WTC11 (cell line): ENCODE data around the gene PPIP5K2. TPM values are rescaled to one million over a fixed set of nuclear protein-coding genes. Genes with fewer than 3 reads are reported as not detected.

Experiments
- ATAC-seq: fragments of 200-7000 bp; cut with Tn5 transposase; 2 replicates; pipeline ENCODE4 v1.10.0; 2021; ENCODE audit warnings: mild to moderate bottlenecking, moderate library complexity
- CTCF ChIA-PET: fragments of 300-600 bp; sonication (Branson Sonifier 250); formaldehyde crosslinking; loops from one replicate; lab custom pipeline; 2021; ENCODE audit warnings: antibody characterized with exemption; lab: Charles Lee
- POLR2A ChIA-PET: fragments of 350-600 bp; sonication (Branson Sonifier 250); formaldehyde crosslinking; loops from one replicate; lab custom pipeline; 2021; ENCODE audit warnings: antibody characterized with exemption; lab: Charles Lee
- DNase-seq: peaks from one replicate; pipeline ENCODE4 v3.0.0; 2021; ENCODE audit warnings: low spot score
- H3K27ac Mint-ChIP-seq: 2 replicates; pipeline ENCODE4 v1.8.0; 2021; ENCODE audit warnings: mixed read lengths
- H3K27me3 Mint-ChIP-seq: 2 replicates; pipeline ENCODE4 v1.8.0; 2021; ENCODE audit warnings: low read depth, mild to moderate bottlenecking, moderate library complexity, mixed read lengths
- H3K36me3 Mint-ChIP-seq: 2 replicates; pipeline ENCODE4 v1.8.0; 2021; ENCODE audit warnings: mixed read lengths
- H3K4me1 Mint-ChIP-seq: 2 replicates; pipeline ENCODE4 v1.8.0; 2022; ENCODE audit warnings: mixed read lengths
- H3K4me3 Mint-ChIP-seq: 2 replicates; pipeline ENCODE4 v1.8.0; 2021; ENCODE audit warnings: mild to moderate bottlenecking, moderate library complexity, mixed read lengths
- H3K9me3 Mint-ChIP-seq: 2 replicates; pipeline ENCODE4 v1.8.0; 2021; ENCODE audit warnings: mixed read lengths
- CBFB ChIP-seq: sonication (generic); formaldehyde crosslinking; IDR thresholded peaks from 2 replicates; pipeline ENCODE4 v1.8.1; 2022; ENCODE audit warnings: mild to moderate bottlenecking, low read depth, missing genetic modification reagents
- ETV6 ChIP-seq: sonication (generic); formaldehyde crosslinking; IDR thresholded peaks from 2 replicates; pipeline ENCODE4 v1.8.1; 2022; ENCODE audit warnings: mild to moderate bottlenecking, missing genetic modification reagents
- HMGA2 ChIP-seq: fragments of 250-450 bp; sonication (Bioruptor Pico); IDR thresholded peaks from 2 replicates; pipeline ENCODE4 v1.4.0; 2021; ENCODE audit warnings: mild to moderate bottlenecking, moderate library complexity
- IRF2 ChIP-seq: sonication (generic); formaldehyde crosslinking; IDR thresholded peaks from 2 replicates; pipeline ENCODE4 v1.8.0; 2022; ENCODE audit warnings: low read depth, missing genetic modification reagents, borderline replicate concordance
- KAT7 ChIP-seq: sonication (generic); formaldehyde crosslinking; IDR thresholded peaks from 2 replicates; pipeline ENCODE4 v1.8.1; 2023; ENCODE audit warnings: missing genetic modification reagents, mild to moderate bottlenecking, borderline replicate concordance
- MYBL2 ChIP-seq: sonication (generic); formaldehyde crosslinking; IDR thresholded peaks from 2 replicates; pipeline ENCODE4 v1.8.1; 2023; ENCODE audit warnings: mild to moderate bottlenecking, moderate library complexity, missing genetic modification reagents
- NFE2L1 ChIP-seq: sonication (generic); formaldehyde crosslinking; IDR thresholded peaks from 2 replicates; pipeline ENCODE4 v1.8.1; 2023; ENCODE audit warnings: missing genetic modification reagents
- NR2C2 ChIP-seq: sonication (generic); formaldehyde crosslinking; IDR thresholded peaks from 2 replicates; pipeline ENCODE4 v1.8.0; 2022; ENCODE audit warnings: mild to moderate bottlenecking, missing genetic modification reagents
- PRRX2 ChIP-seq: fragments of 250-450 bp; sonication (Bioruptor Pico); IDR thresholded peaks from 2 replicates; pipeline ENCODE4 v1.8.0; 2021; ENCODE audit warnings: mild to moderate bottlenecking
- RELA ChIP-seq: sonication (generic); formaldehyde crosslinking; IDR thresholded peaks from 2 replicates; pipeline ENCODE4 v1.8.1; 2022; ENCODE audit warnings: missing genetic modification reagents, mild to moderate bottlenecking, borderline replicate concordance
- SMAD3 ChIP-seq: sonication (generic); formaldehyde crosslinking; IDR thresholded peaks from 2 replicates; pipeline ENCODE4 v1.8.0; 2022; ENCODE audit warnings: missing genetic modification reagents, mild to moderate bottlenecking, borderline replicate concordance
- TEAD1 ChIP-seq: sonication (generic); formaldehyde crosslinking; IDR thresholded peaks from 2 replicates; pipeline ENCODE4 v1.8.0; 2022; ENCODE audit warnings: mild to moderate bottlenecking, missing genetic modification reagents
- TEAD4 ChIP-seq: sonication (generic); formaldehyde crosslinking; IDR thresholded peaks from 2 replicates; pipeline ENCODE4 v1.8.0; 2022; ENCODE audit warnings: mild to moderate bottlenecking, missing genetic modification reagents
- ZNF671 ChIP-seq: fragments of 250-450 bp; sonication (Bioruptor Pico); IDR thresholded peaks from 2 replicates; pipeline ENCODE4 v1.8.0; 2021; ENCODE audit warnings: mild to moderate bottlenecking
- total RNA-seq: library from RNA; stranded (reverse); gene quantifications from 3 replicates; pipeline ENCODE4 v1.2.3, GENCODE V29; 2021
- TF ChIP-seq, protein P1 (sequence below): sonication (generic); formaldehyde crosslinking; IDR thresholded peaks from 2 replicates; pipeline ENCODE4 v1.8.1; 2023; ENCODE audit warnings: mild to moderate bottlenecking, missing genetic modification reagents, moderate library complexity
- TF ChIP-seq, protein P2 (sequence below): sonication (generic); formaldehyde crosslinking; IDR thresholded peaks from 2 replicates; pipeline ENCODE4 v1.8.0; 2023; ENCODE audit warnings: missing genetic modification reagents, mild to moderate bottlenecking, borderline replicate concordance
- TF ChIP-seq, protein P3 (sequence below): fragments of 250-450 bp; sonication (Bioruptor Pico); IDR thresholded peaks from 2 replicates; pipeline ENCODE4 v1.9.0; 2021; ENCODE audit warnings: mild to moderate bottlenecking, borderline replicate concordance
- TF ChIP-seq, protein P4 (sequence below): sonication (generic); formaldehyde crosslinking; IDR thresholded peaks from 2 replicates; pipeline ENCODE4 v1.8.1; 2023; ENCODE audit warnings: mild to moderate bottlenecking, missing genetic modification reagents, borderline replicate concordance
- TF ChIP-seq, protein P5 (sequence below): sonication (generic); formaldehyde crosslinking; conservative IDR thresholded peaks from 2 replicates; pipeline ENCODE4 v1.8.1; 2023; ENCODE audit warnings: mild to moderate bottlenecking, low read depth, missing genetic modification reagents, moderate library complexity

The PPIP5K2 gene
- total RNA-seq, 1 experiment from 2014 or later: 67.6 TPM

DNA sequence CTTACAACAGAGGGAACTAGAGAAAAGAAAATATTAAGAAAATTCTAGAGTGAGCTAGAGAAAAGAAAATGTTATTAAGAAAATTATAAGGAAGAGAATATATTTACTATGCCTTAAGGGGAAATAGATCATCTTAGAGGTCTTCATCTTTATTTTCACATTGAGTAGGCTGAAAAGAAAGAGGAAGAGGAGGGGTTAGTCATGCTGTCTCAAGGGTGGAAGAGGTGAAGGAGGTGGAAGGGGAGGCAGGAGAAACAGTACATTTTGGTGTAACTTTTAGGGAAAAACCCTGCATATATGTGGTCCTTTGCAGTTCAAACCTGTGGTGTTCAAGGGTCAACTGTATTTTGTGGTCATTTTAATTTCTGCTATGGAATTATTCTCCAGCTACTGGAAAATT, 46.6 kb downstream of the PPIP5K2 start (continued):
- TF ChIP-seq NFE2L1 (no peak), IRF2 (CRISPR knock-in tag) (no peak), ZNF671 (CRISPR knock-in tag) (no peak), TEAD1 (CRISPR knock-in tag) (no peak), SMAD3 (no peak), MYBL2 (no peak), CBFB (CRISPR knock-in tag) (no peak)

DNA sequence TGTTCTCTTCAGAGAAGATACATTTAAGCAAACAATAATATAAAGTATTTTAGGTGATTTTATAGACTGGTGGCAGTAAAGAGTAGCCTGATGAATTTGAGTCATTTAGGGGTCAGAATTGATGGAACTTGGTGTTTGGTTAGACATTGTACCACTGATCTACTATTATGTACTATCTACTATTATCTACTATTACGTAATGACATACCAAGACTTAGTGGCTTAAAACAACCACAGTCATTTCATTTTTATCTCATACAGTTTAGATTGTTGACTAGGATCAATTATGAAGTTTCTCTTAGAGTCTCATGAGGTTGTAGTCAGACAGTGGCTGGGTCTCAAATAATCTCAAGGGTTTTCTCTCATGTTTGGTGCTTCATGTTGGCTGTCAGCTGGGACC, 54.0 kb downstream of the PPIP5K2 start:
- Mint-ChIP-seq H3K4me1 (peaks cover 9% of the 10 kb centered on the region), H3K4me3 (no peak overlapping the region), H3K27me3 (no peaks in the 10 kb centered on the region), H3K9me3 (no peaks in the 10 kb centered on the region), H3K36me3 (no peaks in the 10 kb centered on the region; the same call in 1 of the 2 replicates), H3K27ac (no peak overlapping the region)
- TF ChIP-seq TEAD4 (CRISPR knock-in tag) (no peak), RELA (CRISPR knock-in tag) (no peak), KAT7 (CRISPR knock-in tag) (no peak)
- TF ChIP-seq, protein P1, sequence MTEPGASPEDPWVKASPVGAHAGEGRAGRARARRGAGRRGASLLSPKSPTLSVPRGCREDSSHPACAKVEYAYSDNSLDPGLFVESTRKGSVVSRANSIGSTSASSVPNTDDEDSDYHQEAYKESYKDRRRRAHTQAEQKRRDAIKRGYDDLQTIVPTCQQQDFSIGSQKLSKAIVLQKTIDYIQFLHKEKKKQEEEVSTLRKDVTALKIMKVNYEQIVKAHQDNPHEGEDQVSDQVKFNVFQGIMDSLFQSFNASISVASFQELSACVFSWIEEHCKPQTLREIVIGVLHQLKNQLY (CRISPR knock-in tag): no peak
- TF ChIP-seq, protein P2, sequence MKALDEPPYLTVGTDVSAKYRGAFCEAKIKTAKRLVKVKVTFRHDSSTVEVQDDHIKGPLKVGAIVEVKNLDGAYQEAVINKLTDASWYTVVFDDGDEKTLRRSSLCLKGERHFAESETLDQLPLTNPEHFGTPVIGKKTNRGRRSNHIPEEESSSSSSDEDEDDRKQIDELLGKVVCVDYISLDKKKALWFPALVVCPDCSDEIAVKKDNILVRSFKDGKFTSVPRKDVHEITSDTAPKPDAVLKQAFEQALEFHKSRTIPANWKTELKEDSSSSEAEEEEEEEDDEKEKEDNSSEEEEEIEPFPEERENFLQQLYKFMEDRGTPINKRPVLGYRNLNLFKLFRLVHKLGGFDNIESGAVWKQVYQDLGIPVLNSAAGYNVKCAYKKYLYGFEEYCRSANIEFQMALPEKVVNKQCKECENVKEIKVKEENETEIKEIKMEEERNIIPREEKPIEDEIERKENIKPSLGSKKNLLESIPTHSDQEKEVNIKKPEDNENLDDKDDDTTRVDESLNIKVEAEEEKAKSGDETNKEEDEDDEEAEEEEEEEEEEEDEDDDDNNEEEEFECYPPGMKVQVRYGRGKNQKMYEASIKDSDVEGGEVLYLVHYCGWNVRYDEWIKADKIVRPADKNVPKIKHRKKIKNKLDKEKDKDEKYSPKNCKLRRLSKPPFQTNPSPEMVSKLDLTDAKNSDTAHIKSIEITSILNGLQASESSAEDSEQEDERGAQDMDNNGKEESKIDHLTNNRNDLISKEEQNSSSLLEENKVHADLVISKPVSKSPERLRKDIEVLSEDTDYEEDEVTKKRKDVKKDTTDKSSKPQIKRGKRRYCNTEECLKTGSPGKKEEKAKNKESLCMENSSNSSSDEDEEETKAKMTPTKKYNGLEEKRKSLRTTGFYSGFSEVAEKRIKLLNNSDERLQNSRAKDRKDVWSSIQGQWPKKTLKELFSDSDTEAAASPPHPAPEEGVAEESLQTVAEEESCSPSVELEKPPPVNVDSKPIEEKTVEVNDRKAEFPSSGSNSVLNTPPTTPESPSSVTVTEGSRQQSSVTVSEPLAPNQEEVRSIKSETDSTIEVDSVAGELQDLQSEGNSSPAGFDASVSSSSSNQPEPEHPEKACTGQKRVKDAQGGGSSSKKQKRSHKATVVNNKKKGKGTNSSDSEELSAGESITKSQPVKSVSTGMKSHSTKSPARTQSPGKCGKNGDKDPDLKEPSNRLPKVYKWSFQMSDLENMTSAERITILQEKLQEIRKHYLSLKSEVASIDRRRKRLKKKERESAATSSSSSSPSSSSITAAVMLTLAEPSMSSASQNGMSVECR: no peak
- ChIA-PET CTCF (no interaction called here), POLR2A (no interaction called here)
- no peak for ATAC-seq
- no peak for DNase-seq

DNA sequence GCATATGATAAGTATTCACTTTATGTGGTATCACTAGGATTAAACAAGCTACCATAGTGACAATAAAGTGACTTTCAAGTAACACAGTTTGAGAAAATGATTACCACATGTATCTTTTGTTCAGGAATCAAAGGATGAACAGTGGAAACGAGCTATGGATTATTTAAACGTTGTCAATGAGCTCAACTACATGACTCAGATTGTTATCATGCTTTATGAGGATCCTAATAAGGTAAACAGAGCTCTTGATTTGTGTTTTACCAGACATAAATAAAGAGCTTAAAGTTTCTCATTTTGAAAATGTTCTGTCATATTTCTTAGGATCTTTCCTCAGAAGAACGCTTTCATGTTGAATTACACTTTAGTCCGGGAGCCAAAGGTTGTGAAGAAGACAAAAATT, 57.4 kb downstream of the PPIP5K2 start:
- ATAC-seq: no peak
- DNase-seq: no peak
- H3K9me3 Mint-ChIP-seq: no peaks in the 10 kb centered on the region
- ChIA-PET CTCF (no interaction called here), POLR2A (no interaction called here)
- no peak overlapping the region for H3K4me3 Mint-ChIP-seq
- peaks cover 3% of the 10 kb centered on the region; the same call in 1 of the 2 replicates for H3K36me3 Mint-ChIP-seq
- H3K27me3 Mint-ChIP-seq: no peaks in the 10 kb centered on the region
- no peaks in the 10 kb centered on the region for H3K4me1 Mint-ChIP-seq
- H3K27ac Mint-ChIP-seq: no peak overlapping the region
- TF ChIP-seq NR2C2 (CRISPR knock-in tag) (no peak), HMGA2 (CRISPR knock-in tag) (no peak), PRRX2 (no peak), ETV6 (CRISPR knock-in tag) (no peak), RELA (CRISPR knock-in tag) (no peak)
- TF ChIP-seq, protein P3, sequence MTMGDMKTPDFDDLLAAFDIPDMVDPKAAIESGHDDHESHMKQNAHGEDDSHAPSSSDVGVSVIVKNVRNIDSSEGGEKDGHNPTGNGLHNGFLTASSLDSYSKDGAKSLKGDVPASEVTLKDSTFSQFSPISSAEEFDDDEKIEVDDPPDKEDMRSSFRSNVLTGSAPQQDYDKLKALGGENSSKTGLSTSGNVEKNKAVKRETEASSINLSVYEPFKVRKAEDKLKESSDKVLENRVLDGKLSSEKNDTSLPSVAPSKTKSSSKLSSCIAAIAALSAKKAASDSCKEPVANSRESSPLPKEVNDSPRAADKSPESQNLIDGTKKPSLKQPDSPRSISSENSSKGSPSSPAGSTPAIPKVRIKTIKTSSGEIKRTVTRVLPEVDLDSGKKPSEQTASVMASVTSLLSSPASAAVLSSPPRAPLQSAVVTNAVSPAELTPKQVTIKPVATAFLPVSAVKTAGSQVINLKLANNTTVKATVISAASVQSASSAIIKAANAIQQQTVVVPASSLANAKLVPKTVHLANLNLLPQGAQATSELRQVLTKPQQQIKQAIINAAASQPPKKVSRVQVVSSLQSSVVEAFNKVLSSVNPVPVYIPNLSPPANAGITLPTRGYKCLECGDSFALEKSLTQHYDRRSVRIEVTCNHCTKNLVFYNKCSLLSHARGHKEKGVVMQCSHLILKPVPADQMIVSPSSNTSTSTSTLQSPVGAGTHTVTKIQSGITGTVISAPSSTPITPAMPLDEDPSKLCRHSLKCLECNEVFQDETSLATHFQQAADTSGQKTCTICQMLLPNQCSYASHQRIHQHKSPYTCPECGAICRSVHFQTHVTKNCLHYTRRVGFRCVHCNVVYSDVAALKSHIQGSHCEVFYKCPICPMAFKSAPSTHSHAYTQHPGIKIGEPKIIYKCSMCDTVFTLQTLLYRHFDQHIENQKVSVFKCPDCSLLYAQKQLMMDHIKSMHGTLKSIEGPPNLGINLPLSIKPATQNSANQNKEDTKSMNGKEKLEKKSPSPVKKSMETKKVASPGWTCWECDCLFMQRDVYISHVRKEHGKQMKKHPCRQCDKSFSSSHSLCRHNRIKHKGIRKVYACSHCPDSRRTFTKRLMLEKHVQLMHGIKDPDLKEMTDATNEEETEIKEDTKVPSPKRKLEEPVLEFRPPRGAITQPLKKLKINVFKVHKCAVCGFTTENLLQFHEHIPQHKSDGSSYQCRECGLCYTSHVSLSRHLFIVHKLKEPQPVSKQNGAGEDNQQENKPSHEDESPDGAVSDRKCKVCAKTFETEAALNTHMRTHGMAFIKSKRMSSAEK (CRISPR knock-in tag): no peak
- TF ChIP-seq, protein P4, sequence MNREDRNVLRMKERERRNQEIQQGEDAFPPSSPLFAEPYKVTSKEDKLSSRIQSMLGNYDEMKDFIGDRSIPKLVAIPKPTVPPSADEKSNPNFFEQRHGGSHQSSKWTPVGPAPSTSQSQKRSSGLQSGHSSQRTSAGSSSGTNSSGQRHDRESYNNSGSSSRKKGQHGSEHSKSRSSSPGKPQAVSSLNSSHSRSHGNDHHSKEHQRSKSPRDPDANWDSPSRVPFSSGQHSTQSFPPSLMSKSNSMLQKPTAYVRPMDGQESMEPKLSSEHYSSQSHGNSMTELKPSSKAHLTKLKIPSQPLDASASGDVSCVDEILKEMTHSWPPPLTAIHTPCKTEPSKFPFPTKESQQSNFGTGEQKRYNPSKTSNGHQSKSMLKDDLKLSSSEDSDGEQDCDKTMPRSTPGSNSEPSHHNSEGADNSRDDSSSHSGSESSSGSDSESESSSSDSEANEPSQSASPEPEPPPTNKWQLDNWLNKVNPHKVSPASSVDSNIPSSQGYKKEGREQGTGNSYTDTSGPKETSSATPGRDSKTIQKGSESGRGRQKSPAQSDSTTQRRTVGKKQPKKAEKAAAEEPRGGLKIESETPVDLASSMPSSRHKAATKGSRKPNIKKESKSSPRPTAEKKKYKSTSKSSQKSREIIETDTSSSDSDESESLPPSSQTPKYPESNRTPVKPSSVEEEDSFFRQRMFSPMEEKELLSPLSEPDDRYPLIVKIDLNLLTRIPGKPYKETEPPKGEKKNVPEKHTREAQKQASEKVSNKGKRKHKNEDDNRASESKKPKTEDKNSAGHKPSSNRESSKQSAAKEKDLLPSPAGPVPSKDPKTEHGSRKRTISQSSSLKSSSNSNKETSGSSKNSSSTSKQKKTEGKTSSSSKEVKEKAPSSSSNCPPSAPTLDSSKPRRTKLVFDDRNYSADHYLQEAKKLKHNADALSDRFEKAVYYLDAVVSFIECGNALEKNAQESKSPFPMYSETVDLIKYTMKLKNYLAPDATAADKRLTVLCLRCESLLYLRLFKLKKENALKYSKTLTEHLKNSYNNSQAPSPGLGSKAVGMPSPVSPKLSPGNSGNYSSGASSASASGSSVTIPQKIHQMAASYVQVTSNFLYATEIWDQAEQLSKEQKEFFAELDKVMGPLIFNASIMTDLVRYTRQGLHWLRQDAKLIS: no peak
- TF ChIP-seq, protein P5, sequence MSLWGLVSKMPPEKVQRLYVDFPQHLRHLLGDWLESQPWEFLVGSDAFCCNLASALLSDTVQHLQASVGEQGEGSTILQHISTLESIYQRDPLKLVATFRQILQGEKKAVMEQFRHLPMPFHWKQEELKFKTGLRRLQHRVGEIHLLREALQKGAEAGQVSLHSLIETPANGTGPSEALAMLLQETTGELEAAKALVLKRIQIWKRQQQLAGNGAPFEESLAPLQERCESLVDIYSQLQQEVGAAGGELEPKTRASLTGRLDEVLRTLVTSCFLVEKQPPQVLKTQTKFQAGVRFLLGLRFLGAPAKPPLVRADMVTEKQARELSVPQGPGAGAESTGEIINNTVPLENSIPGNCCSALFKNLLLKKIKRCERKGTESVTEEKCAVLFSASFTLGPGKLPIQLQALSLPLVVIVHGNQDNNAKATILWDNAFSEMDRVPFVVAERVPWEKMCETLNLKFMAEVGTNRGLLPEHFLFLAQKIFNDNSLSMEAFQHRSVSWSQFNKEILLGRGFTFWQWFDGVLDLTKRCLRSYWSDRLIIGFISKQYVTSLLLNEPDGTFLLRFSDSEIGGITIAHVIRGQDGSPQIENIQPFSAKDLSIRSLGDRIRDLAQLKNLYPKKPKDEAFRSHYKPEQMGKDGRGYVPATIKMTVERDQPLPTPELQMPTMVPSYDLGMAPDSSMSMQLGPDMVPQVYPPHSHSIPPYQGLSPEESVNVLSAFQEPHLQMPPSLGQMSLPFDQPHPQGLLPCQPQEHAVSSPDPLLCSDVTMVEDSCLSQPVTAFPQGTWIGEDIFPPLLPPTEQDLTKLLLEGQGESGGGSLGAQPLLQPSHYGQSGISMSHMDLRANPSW: no peak
